ENCODE data around the gene CD1C.

Gene CD1C

DNA sequence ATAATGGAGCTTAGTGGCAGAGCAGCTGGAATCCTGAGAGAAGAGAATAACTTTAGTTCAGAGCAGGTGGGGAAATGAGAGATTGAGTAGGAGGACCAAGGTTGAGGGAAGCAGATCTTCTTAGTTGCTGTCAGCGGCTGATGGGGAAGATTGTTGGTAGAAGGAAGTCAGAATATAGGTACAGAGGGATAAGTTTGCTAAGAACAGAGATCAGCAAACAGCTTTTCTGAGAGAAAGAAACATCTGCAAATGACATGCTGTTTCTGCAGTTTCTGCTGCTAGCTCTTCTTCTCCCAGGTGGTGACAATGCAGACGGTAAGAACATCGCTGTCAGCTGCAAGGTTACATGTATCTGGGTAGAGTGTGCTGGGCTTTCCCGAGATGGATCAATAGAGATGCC lies at the start of gene CD1C:
Gene CD1C, plus strand, starts transcription at position 113 of the 400 bp plus-strand sequence. Its CDS starts 142 bp downstream, at position 255.
- ATAC-seq (ENCODE audit: low read depth) (no peak), DNase-seq (ENCODE audit: low spot score) (no peak)
- Histone ChIP-seq H3K27ac (ENCODE audit: poor library complexity, severe bottlenecking) (no peak within 1 kb of the TSS), H3K27me3 (ENCODE audit: insufficient read depth, poor library complexity, severe bottlenecking) (no peaks in the 10 kb centered on the region), H3K36me3 (ENCODE audit: low read depth) (no peaks in the 10 kb centered on the region), H3K4me1 (ENCODE audit: insufficient read depth, poor library complexity, severe bottlenecking) (no peaks in the 10 kb centered on the region), H3K4me3 (ENCODE audit: severe bottlenecking) (no peak within 1 kb of the TSS), H3K9me3 (ENCODE audit: severe bottlenecking) (no peaks in the 10 kb centered on the region)
- TF ChIP-seq, protein P1, sequence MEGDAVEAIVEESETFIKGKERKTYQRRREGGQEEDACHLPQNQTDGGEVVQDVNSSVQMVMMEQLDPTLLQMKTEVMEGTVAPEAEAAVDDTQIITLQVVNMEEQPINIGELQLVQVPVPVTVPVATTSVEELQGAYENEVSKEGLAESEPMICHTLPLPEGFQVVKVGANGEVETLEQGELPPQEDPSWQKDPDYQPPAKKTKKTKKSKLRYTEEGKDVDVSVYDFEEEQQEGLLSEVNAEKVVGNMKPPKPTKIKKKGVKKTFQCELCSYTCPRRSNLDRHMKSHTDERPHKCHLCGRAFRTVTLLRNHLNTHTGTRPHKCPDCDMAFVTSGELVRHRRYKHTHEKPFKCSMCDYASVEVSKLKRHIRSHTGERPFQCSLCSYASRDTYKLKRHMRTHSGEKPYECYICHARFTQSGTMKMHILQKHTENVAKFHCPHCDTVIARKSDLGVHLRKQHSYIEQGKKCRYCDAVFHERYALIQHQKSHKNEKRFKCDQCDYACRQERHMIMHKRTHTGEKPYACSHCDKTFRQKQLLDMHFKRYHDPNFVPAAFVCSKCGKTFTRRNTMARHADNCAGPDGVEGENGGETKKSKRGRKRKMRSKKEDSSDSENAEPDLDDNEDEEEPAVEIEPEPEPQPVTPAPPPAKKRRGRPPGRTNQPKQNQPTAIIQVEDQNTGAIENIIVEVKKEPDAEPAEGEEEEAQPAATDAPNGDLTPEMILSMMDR (IDR thresholded peaks at IDR 0.05; ENCODE audit: poor library complexity, severe bottlenecking), result no peak

DNA sequence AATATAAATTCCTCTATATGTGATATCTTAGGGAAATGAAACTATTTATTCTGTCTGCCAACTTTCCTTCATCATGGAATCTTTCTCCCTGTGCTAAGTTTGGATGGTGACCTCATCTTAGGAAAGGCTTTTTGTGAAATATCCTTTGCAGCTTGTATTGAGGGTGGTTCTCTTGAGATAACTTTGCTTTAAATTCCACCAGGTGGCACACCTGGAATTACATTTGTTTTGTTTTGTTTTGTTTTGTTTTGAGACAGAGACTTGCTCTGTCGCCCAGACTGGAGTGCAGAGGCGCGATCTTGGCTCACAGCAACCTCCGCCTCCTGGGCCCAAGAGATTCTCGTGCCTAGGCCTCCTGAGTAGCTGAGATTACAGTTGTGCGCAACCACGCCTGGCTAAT lies 43.1 kb upstream of the CD1C start:
- H3K27me3 ChIP-seq (ENCODE audit: insufficient read depth, poor library complexity, severe bottlenecking), result peaks cover 28% of the 10 kb centered on the region
- no peaks in the 10 kb centered on the region for H3K4me1 ChIP-seq (ENCODE audit: insufficient read depth, poor library complexity, severe bottlenecking)
- H3K4me3 ChIP-seq (ENCODE audit: severe bottlenecking), result no peak overlapping the region
- ATAC-seq (ENCODE audit: low read depth), result peak; percentile 49
- H3K9me3 ChIP-seq (ENCODE audit: severe bottlenecking), result no peaks in the 10 kb centered on the region
- no peaks in the 10 kb centered on the region for H3K36me3 ChIP-seq (ENCODE audit: low read depth)
- no peak overlapping the region for H3K27ac ChIP-seq (ENCODE audit: poor library complexity, severe bottlenecking)
- no peak for DNase-seq (ENCODE audit: low spot score)
- TF ChIP-seq, protein P1 (IDR thresholded peaks at IDR 0.05; ENCODE audit: poor library complexity, severe bottlenecking), result peak; percentile 31

DNA sequence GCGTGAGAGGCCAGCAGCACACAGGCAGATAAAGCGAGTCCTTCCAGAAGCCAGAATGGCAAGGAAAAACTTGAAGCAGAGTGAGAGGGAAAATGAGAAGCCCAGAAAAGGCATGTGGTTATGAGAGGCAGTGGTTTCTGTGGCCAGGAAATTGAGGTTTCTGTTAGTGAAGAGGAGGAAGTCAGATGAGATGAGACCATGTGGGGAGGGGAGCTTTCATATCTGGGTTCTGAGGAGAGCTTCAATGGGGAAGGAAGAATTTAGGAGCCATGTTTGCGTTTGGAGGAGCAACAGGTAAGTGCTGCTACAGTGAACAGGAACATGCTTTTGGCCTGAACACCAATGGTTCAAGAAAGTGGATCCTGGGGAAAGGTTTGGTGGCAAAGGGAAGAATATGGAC lies 41.6 kb upstream of the CD1C start:
- DNase-seq (ENCODE audit: low spot score), result no peak
- Histone ChIP-seq H3K27ac (ENCODE audit: poor library complexity, severe bottlenecking) (no peak overlapping the region), H3K27me3 (ENCODE audit: insufficient read depth, poor library complexity, severe bottlenecking) (peaks cover 30% of the 10 kb centered on the region), H3K36me3 (ENCODE audit: low read depth) (no peaks in the 10 kb centered on the region), H3K4me1 (ENCODE audit: insufficient read depth, poor library complexity, severe bottlenecking) (no peaks in the 10 kb centered on the region), H3K9me3 (ENCODE audit: severe bottlenecking) (no peaks in the 10 kb centered on the region), H3K4me3 (ENCODE audit: severe bottlenecking) (no peak overlapping the region)
- TF ChIP-seq, protein P1 (IDR thresholded peaks at IDR 0.05; ENCODE audit: poor library complexity, severe bottlenecking), result no peak
- ATAC-seq (ENCODE audit: low read depth), result no peak

DNA sequence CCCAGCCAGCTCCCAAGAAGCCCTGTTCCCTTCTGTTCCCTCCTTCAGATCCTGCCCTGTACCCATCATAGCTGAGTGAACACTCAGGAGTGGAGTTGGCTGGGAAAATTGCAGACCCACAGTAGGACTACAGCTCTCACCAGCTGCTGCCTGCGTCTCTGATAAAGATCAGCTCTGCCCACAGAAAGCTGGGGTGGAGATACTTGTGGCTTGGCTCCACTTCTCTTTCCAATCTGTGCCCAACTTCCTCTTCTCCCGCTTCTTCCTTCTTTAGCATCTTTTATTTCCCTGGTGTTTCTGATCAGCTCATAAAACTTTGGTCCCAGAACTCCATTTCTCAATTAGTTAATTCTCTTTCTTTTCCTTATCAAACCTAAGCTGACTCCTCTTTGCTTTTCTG lies 41.0 kb upstream of the CD1C start:
- Histone ChIP-seq H3K27me3 (ENCODE audit: insufficient read depth, poor library complexity, severe bottlenecking) (peaks cover 36% of the 10 kb centered on the region), H3K36me3 (ENCODE audit: low read depth) (no peaks in the 10 kb centered on the region), H3K4me3 (ENCODE audit: severe bottlenecking) (no peak overlapping the region), H3K27ac (ENCODE audit: poor library complexity, severe bottlenecking) (no peak overlapping the region), H3K9me3 (ENCODE audit: severe bottlenecking) (no peaks in the 10 kb centered on the region), H3K4me1 (ENCODE audit: insufficient read depth, poor library complexity, severe bottlenecking) (no peaks in the 10 kb centered on the region)
- TF ChIP-seq, protein P1 (IDR thresholded peaks at IDR 0.05; ENCODE audit: poor library complexity, severe bottlenecking), result no peak
- no peak for DNase-seq (ENCODE audit: low spot score)
- no peak for ATAC-seq (ENCODE audit: low read depth)

DNA sequence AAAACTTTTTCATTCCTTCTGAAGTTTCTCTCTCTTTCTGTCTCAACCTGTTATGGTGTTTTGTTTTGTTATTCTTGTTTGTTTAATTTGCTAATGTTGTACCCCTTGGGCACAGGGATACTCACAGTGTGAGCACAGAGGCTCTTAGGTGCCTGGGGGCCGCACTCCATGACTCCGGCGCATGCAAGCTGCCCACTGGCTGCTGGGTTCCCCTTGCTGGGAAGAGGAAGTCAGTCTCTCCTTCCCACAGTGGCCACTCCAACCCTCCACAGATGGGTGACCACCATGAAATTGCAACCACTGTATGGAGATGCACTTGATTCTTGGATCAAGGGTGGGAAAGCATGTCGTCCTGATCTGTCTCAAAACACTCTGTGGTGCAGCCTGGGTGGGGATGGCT lies 40.1 kb upstream of the CD1C start:
- Histone ChIP-seq H3K36me3 (ENCODE audit: low read depth) (no peaks in the 10 kb centered on the region), H3K27ac (ENCODE audit: poor library complexity, severe bottlenecking) (no peak overlapping the region), H3K4me3 (ENCODE audit: severe bottlenecking) (no peak overlapping the region), H3K27me3 (ENCODE audit: insufficient read depth, poor library complexity, severe bottlenecking) (peaks cover 27% of the 10 kb centered on the region), H3K9me3 (ENCODE audit: severe bottlenecking) (no peaks in the 10 kb centered on the region), H3K4me1 (ENCODE audit: insufficient read depth, poor library complexity, severe bottlenecking) (no peaks in the 10 kb centered on the region)
- ATAC-seq (ENCODE audit: low read depth) (no peak), DNase-seq (ENCODE audit: low spot score) (no peak)
- TF ChIP-seq, protein P1 (IDR thresholded peaks at IDR 0.05; ENCODE audit: poor library complexity, severe bottlenecking), result no peak
